ENCODE results near the gene C2orf81. TPM values are rescaled to one million over a fixed set of nuclear protein-coding genes. Genes with fewer than 3 reads are reported as not detected.
"Not testable (repeated sequence)": the region's sequence is repeated elsewhere in the genome, so short reads cannot be mapped to it uniquely, and the experiment has no call there.

C2orf81 gene
- total RNA-seq, 1 experiment from 2014 or later, result 2.9 TPM

GRCh38 chr2:74421221-74421870 is at the start of gene C2orf81, which contains the start of gene WDR54 (continued):
- peak; percentile 90; the same call in 1 of the 2 replicates for TF ChIP-seq FOXP4 (CRISPR knock-in tag; IDR thresholded peaks at IDR 0.05)
- no peak for TF ChIP-seq ZNF281 (CRISPR knock-in tag; IDR thresholded peaks at IDR 0.05)
- TF ChIP-seq OVOL2 (CRISPR knock-in tag; IDR thresholded peaks at IDR 0.05; ENCODE audit: borderline replicate concordance), result no peak
- peak; percentile 96 for TF ChIP-seq MAX (CRISPR knock-in tag; IDR thresholded peaks at IDR 0.05)
- TF ChIP-seq EMX1 (CRISPR knock-in tag; IDR thresholded peaks at IDR 0.05), result no peak
- TF ChIP-seq FOXP1 (CRISPR knock-in tag; IDR thresholded peaks at IDR 0.05; ENCODE audit: borderline replicate concordance), result no peak
- no peak for TF ChIP-seq GTF2I (CRISPR knock-in tag; conservative IDR thresholded peaks at IDR 0.05)
- no peak for TF ChIP-seq NFYB (CRISPR knock-in tag; conservative IDR thresholded peaks at IDR 0.05; ENCODE audit: low read depth)
- TF ChIP-seq ZNF423 (CRISPR knock-in tag; IDR thresholded peaks at IDR 0.05), result no peak
- 0 out of 2 replicates have a peak, but pooled peaks have one; percentile 8 for TF ChIP-seq TCF7 (CRISPR knock-in tag; IDR thresholded peaks at IDR 0.05; ENCODE audit: low read depth)
- no peak for TF ChIP-seq HMGA2 (CRISPR knock-in tag; IDR thresholded peaks at IDR 0.05)
- TF ChIP-seq ZBTB21 (CRISPR knock-in tag; IDR thresholded peaks at IDR 0.05; ENCODE audit: borderline replicate concordance), result no peak
- no peak for TF ChIP-seq CDX4 (CRISPR knock-in tag; IDR thresholded peaks at IDR 0.05; ENCODE audit: borderline replicate concordance)
- no peak for TF ChIP-seq TP53 (CRISPR knock-in tag; IDR thresholded peaks at IDR 0.05)
- TF ChIP-seq NFE2L1 (CRISPR knock-in tag; IDR thresholded peaks at IDR 0.05), result peak; percentile 19; the same call in 1 of the 2 replicates
- no peak for TF ChIP-seq ZMAT4 (CRISPR knock-in tag; IDR thresholded peaks at IDR 0.05)

- ChIA-PET POLR2A (interaction anchor here (0.6 to 0.8 kb wide), 2 partner anchors 12 to 192 kb away, joined by 3 to 6 read pairs; partner anchors contain the start of gene WBP1), CTCF (interaction anchor here (1.0 to 2.7 kb wide), 3 partner anchors 10 to 35 kb away, joined by 3 to 18 read pairs (median 3); partner anchors contain the start of gene WBP1)
- not testable (repeated sequence) for H3K27me3 Mint-ChIP-seq (ENCODE audit: low read depth); DNase-seq (ENCODE audit: low spot score); H3K27ac Mint-ChIP-seq; H3K9me3 Mint-ChIP-seq; ATAC-seq
- Mint-ChIP-seq H3K4me1 (peaks cover 13% of the 10 kb centered on the region), H3K4me3 (peak overlapping the region; percentile 47), H3K36me3 (peaks cover 14% of the 10 kb centered on the region)
These were observed 49.3 kb upstream of the C2orf81 start for GRCh38 chr2:74470742-74471141.

GRCh38 chr2:74464406-74464805 is 43.0 kb upstream of the C2orf81 start:
- 0 out of 2 replicates have a peak overlapping the region, but pooled peaks have one; percentile 49 for H3K27ac Mint-ChIP-seq
- ATAC-seq (no peak), DNase-seq (ENCODE audit: low spot score) (no peak)
- H3K9me3 Mint-ChIP-seq, result no peaks in the 10 kb centered on the region
- POLR2A ChIA-PET, result no interaction called here
- H3K27me3 Mint-ChIP-seq (ENCODE audit: low read depth), result no peaks in the 10 kb centered on the region
- H3K36me3 Mint-ChIP-seq, result peaks cover 9% of the 10 kb centered on the region
- peak overlapping the region; percentile 98 for H3K4me3 Mint-ChIP-seq
- peaks cover 17% of the 10 kb centered on the region for H3K4me1 Mint-ChIP-seq
- CTCF ChIA-PET, result interaction anchor here (1.0 to 1.9 kb wide), 3 partner anchors 10 to 123 kb away, joined by 3 to 5 read pairs (median 4); no protein-coding TSS in a partner anchor
- TF ChIP-seq CDX4 (CRISPR knock-in tag; IDR thresholded peaks at IDR 0.05; ENCODE audit: borderline replicate concordance) (no peak), ZNF423 (CRISPR knock-in tag; IDR thresholded peaks at IDR 0.05) (peak; percentile 19; the same call in 1 of the 2 replicates)

All from WTC11 (cell line).